Calu3 (cell line): ENCODE measurements around the gene CNKSR3. TPM values are rescaled to one million over a fixed set of nuclear protein-coding genes. Genes with fewer than 3 reads are reported as not detected.

Experiments
- BruUV-seq: library from RNA; stranded (reverse); fragments of 400-500 nt; replicated peaks from 2 replicates; lab custom pipeline; 2021; lab: Mats Ljungman, UMichigan
- CTCF ChIA-PET: fragments of 300-600 bp; sonication (Branson Sonifier 250); formaldehyde crosslinking; loops from one replicate; lab custom pipeline; 2022; ENCODE audit warnings: antibody characterized with exemption; lab: Charles Lee
- DNase-seq: peaks from one replicate; pipeline ENCODE4 v3.0.0; 2022
- H3K27ac Mint-ChIP-seq: one replicate; pipeline ENCODE4 v1.8.0; 2022; ENCODE audit warnings: mixed read lengths; ENCODE audit not compliant: unreplicated experiment
- H3K27me3 Mint-ChIP-seq: one replicate; pipeline ENCODE4 v1.8.0; 2022; ENCODE audit warnings: mixed read lengths; ENCODE audit not compliant: unreplicated experiment
- H3K36me3 Mint-ChIP-seq: one replicate; pipeline ENCODE4 v1.8.0; 2022; ENCODE audit warnings: mild to moderate bottlenecking, moderate library complexity, mixed read lengths; ENCODE audit not compliant: insufficient read depth, unreplicated experiment
- H3K4me1 Mint-ChIP-seq: one replicate; pipeline ENCODE4 v1.8.0; 2022; ENCODE audit warnings: mild to moderate bottlenecking, low read depth, mixed read lengths; ENCODE audit not compliant: unreplicated experiment
- H3K4me3 Mint-ChIP-seq: one replicate; pipeline ENCODE4 v1.8.0; 2022; ENCODE audit warnings: mild to moderate bottlenecking, low read depth, moderate library complexity, mixed read lengths; ENCODE audit not compliant: unreplicated experiment
- H3K9me3 Mint-ChIP-seq: one replicate; pipeline ENCODE4 v1.8.0; 2022; ENCODE audit warnings: low read depth, mixed read lengths; ENCODE audit not compliant: unreplicated experiment
- intact Hi-C: fragments of 100-400 bp; cut with micrococcal nuclease; formaldehyde crosslinking; loops from one replicate; pipeline ENCODE4 v1.10.0; 2022; ENCODE audit not compliant: unreplicated experiment
- total RNA-seq: library from RNA; stranded (reverse); gene quantifications from 2 replicates; pipeline ENCODE4 v1.2.3, GENCODE V29; 2022
- TF ChIP-seq, protein P1 (sequence below): fragments of 200-600 bp; IDR thresholded peaks from one replicate; pipeline ENCODE4 v1.8.0; 2022; ENCODE audit warnings: antibody characterized with exemption; ENCODE audit not compliant: unreplicated experiment

CNKSR3 gene
- total RNA-seq, 1 experiment from 2014 or later: 4.0 TPM

DNA sequence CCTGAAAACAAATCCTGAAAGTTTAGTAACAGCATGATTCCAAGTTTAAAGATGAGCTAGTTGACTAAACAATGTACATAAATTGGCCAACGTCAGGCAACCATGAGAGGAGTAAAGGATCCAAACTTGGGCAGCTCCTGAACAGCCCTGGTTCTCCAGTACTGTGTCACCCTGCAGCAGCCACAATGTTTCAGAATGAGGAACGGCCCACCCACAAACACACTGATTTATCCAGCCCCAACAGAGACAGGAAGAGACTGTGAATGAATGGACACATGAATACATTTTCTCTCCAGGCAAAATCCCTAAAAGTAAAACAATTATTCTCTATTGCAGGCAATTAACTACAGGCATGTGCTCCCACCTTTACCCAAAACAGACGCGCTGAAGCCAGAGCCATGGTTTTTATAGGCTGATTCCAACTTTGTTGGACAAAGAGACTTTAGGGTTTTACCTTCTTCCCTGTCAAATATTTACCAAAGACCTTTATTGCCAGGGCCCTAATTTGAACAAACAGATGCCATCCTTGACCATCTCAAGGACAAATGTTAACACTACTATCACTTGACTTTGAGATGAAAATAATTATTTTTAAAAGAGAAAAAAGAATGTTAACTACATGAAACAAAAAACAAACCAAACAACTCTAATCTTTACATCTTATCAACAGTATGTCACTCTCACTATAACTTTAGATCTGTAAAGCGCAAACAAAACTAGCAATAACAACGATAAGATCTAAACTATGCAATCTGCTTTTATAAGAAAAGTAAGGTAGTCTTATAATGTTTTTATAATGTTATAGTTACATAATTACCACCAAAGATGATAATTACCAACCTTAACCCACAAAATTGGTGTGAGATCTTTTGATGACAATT lies 22.9 kb downstream of the CNKSR3 start:
- Mint-ChIP-seq H3K4me1 (no peaks in the 10 kb centered on the region), H3K9me3 (no peaks in the 10 kb centered on the region), H3K4me3 (no peak overlapping the region), H3K27ac (no peak overlapping the region), H3K27me3 (no peaks in the 10 kb centered on the region), H3K36me3 (no peaks in the 10 kb centered on the region)
- DNase-seq: no peak
- CTCF ChIA-PET: no interaction called here
- intact Hi-C loops: no loop called here
- TF ChIP-seq, protein P1, sequence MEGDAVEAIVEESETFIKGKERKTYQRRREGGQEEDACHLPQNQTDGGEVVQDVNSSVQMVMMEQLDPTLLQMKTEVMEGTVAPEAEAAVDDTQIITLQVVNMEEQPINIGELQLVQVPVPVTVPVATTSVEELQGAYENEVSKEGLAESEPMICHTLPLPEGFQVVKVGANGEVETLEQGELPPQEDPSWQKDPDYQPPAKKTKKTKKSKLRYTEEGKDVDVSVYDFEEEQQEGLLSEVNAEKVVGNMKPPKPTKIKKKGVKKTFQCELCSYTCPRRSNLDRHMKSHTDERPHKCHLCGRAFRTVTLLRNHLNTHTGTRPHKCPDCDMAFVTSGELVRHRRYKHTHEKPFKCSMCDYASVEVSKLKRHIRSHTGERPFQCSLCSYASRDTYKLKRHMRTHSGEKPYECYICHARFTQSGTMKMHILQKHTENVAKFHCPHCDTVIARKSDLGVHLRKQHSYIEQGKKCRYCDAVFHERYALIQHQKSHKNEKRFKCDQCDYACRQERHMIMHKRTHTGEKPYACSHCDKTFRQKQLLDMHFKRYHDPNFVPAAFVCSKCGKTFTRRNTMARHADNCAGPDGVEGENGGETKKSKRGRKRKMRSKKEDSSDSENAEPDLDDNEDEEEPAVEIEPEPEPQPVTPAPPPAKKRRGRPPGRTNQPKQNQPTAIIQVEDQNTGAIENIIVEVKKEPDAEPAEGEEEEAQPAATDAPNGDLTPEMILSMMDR: no peak
- no TSS peak for BruUV-seq

GRCh38 chr6:154485815-154486214 lies 24.7 kb downstream of the CNKSR3 start:
- DNase-seq: no peak
- TF ChIP-seq, protein P1: no peak
- Mint-ChIP-seq H3K36me3 (no peaks in the 10 kb centered on the region), H3K4me1 (no peaks in the 10 kb centered on the region), H3K27me3 (no peaks in the 10 kb centered on the region), H3K4me3 (no peak overlapping the region), H3K9me3 (no peaks in the 10 kb centered on the region), H3K27ac (no peak overlapping the region)
- CTCF ChIA-PET: no interaction called here
- intact Hi-C loops: no loop called here
- BruUV-seq: no TSS peak

- Mint-ChIP-seq H3K9me3 (no peaks in the 10 kb centered on the region), H3K4me1 (no peaks in the 10 kb centered on the region), H3K4me3 (no peak overlapping the region), H3K36me3 (no peaks in the 10 kb centered on the region), H3K27ac (no peak overlapping the region), H3K27me3 (no peaks in the 10 kb centered on the region)
- DNase-seq: no peak
- no TSS peak for BruUV-seq
- CTCF ChIA-PET: interaction anchor here (0.7 kb wide), 1 partner anchor 9 kb away, joined by 5 read pairs; no protein-coding TSS in a partner anchor
- TF ChIP-seq, protein P1: no peak
- intact Hi-C loops: no loop called here
These were observed 25.5 kb downstream of the CNKSR3 start for GRCh38 chr6:154484942-154485341.

- Mint-ChIP-seq H3K4me1 (peaks cover 8% of the 10 kb centered on the region), H3K27me3 (no peaks in the 10 kb centered on the region), H3K36me3 (no peaks in the 10 kb centered on the region), H3K4me3 (no peak overlapping the region), H3K27ac (no peak overlapping the region), H3K9me3 (no peaks in the 10 kb centered on the region)
- DNase-seq: no peak
- no TSS peak for BruUV-seq
- TF ChIP-seq, protein P1: no peak
- intact Hi-C loops: no loop called here
- CTCF ChIA-PET: no interaction called here
These were observed 27.6 kb downstream of the CNKSR3 start for GRCh38 chr6:154482858-154483257.
